ENCODE results near the gene NPHP3.

DNA sequence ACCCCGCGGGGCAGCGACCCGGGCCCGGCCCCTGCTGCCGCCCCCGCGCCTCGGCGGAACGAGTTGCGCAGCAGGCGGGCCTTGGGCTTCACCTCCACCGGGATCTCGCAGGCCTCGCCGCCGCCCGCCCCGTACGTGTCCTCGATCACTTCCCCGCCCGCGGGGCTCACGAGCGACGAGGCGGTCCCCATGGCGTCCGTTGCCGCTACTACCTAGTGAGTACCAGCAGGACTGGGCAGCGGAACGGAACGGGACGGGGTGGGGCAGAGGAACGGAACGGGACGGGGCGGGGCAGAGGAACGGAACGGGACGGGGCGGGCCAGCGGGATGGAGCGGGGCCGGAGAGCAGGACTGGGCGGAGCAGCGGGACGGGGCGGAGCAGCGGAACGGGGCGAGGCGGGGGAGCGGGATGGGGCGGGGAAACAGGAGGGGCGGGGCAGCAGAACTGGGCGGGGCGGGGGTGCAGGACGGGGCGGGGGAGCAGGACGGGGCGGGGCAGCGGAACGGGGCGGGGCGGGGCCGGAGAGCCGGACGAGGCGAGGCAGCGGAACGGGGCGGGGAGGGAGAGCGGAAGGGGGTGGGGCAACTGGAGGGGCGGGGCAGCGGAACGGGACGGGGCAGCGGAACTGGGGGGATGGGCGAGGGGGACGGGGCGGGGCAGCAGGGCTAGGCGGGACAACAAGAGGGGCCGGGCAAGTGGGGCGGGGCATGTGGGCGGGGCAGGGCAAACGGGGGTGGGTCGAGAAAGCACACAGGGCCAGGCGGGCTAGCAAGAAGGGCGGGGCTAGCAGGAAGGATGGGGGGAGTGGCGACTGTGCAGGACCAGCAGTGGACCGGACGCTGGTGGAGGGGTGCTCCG is at the start of gene NPHP3:
- TF ChIP-seq CTCF (IDR thresholded peaks at IDR 0.05) (no peak), EZH2 (IDR thresholded peaks at IDR 0.05; ENCODE audit: borderline replicate concordance, insufficient read depth, low read depth, low read length, poor library complexity, severe bottlenecking) (no peak)

Measured in B cell (primary cell).